Colon (tissue), 2 donors: ENCODE data around the gene DLK1.

Experiments
- FAIRE-seq: peaks from 2 replicates; lab custom pipeline; 2012; peaks lifted over from hg19 to GRCh38; lab: Jason Lieb, UNC
- donor health status: control.
- donor health status: control.

Gene DLK1

GRCh38 chr14:100733152-100733850 lies 6.6 kb downstream of the DLK1 start:
- FAIRE-seq = no peak

GRCh38 chr14:100734031-100734990 lies 7.6 kb downstream of the DLK1 start:
- FAIRE-seq = no peak

GRCh38 chr14:100735271-100735670 lies 8.6 kb downstream of the DLK1 start:
- no peak for FAIRE-seq

- no peak for FAIRE-seq
Measured at GRCh38 chr14:100736269-100737180, 9.8 kb downstream of the DLK1 start.

GRCh38 chr14:100737526-100737925 lies 10.8 kb downstream of the DLK1 start:
- FAIRE-seq = no peak

- no peak for FAIRE-seq
Measured at GRCh38 chr14:100738269-100738691, 11.6 kb downstream of the DLK1 start.

GRCh38 chr14:100738704-100739131 lies 12.0 kb downstream of the DLK1 start:
- FAIRE-seq = no peak

GRCh38 chr14:100739306-100739705 lies 12.6 kb downstream of the DLK1 start:
- FAIRE-seq = no peak

GRCh38 chr14:100740196-100740825 lies 13.6 kb downstream of the DLK1 start:
- no peak for FAIRE-seq

- no peak for FAIRE-seq
Measured at GRCh38 chr14:100740929-100741328, 14.2 kb downstream of the DLK1 start.

GRCh38 chr14:100741966-100742365 lies 15.3 kb downstream of the DLK1 start:
- FAIRE-seq = no peak

- no peak for FAIRE-seq
Measured at GRCh38 chr14:100746326-100746725, 19.6 kb downstream of the DLK1 start.

- no peak for FAIRE-seq
Measured at GRCh38 chr14:100747021-100747586, 20.4 kb downstream of the DLK1 start.

- no peak for FAIRE-seq
Measured at GRCh38 chr14:100747736-100748135, 21.0 kb downstream of the DLK1 start.

GRCh38 chr14:100748403-100748802 lies 21.7 kb downstream of the DLK1 start:
- no peak for FAIRE-seq

- FAIRE-seq = no peak
Measured at GRCh38 chr14:100748944-100749343, 22.3 kb downstream of the DLK1 start.

GRCh38 chr14:100749967-100750597 lies 23.4 kb downstream of the DLK1 start:
- FAIRE-seq = no peak

GRCh38 chr14:100750762-100751699 lies 24.3 kb downstream of the DLK1 start:
- FAIRE-seq = no peak

- no peak for FAIRE-seq
Measured at GRCh38 chr14:100754020-100754419, 27.3 kb downstream of the DLK1 start.

GRCh38 chr14:100755649-100756048 lies 29.0 kb downstream of the DLK1 start:
- no peak for FAIRE-seq
